ENCODE measurements around the gene RFC2. TPM values are rescaled to one million over a fixed set of nuclear protein-coding genes. Genes with fewer than 3 reads are reported as not detected.

The RFC2 gene
- total RNA-seq, 1 experiment from 2014 or later = 73.6 TPM

GRCh38 chr7:74258639-74259038 is 4.4 kb upstream of the RFC2 start:
- Histone ChIP-seq H2BK5ac (ENCODE audit: insufficient read length, low read length) (no peak overlapping the region), H2BK20ac (ENCODE audit: low read depth, low read length, poor library complexity, severe bottlenecking) (no peak overlapping the region), H3K27me3 (ENCODE audit: insufficient read depth, low read length) (no peaks in the 10 kb centered on the region), H2AFZ (ENCODE audit: low read length) (no peak overlapping the region), H3K14ac (ENCODE audit: insufficient read depth, low read length) (no peak overlapping the region), H3K79me2 (ENCODE audit: insufficient read depth, low read length) (no peaks in the 10 kb centered on the region; the same call in 1 of the 2 replicates), H3K4me2 (ENCODE audit: insufficient read depth, insufficient read length, low read length) (no peak overlapping the region), H3T11ph (ENCODE audit: low read length) (no peak overlapping the region), H4K8ac (replicated peaks; ENCODE audit: insufficient read length, low read depth, low read length) (no peak overlapping the region), H4K5ac (ENCODE audit: insufficient read length, low read depth, low read length) (no peak overlapping the region), H3K18ac (ENCODE audit: insufficient read length, low read depth, low read length) (no peak overlapping the region), H3K9me3 (ENCODE audit: control insufficient read depth, low read depth, low read length) (no peaks in the 10 kb centered on the region), H3K4ac (ENCODE audit: low read depth, low read length) (no peak overlapping the region), H3K23me2 (ENCODE audit: insufficient read length, low read depth, low read length, poor library complexity, severe bottlenecking) (peaks cover 7% of the 10 kb centered on the region), H2BK120ac (ENCODE audit: low read depth, low read length, poor library complexity, severe bottlenecking) (no peak overlapping the region), H4K20me1 (ENCODE audit: control insufficient read depth, insufficient read depth, insufficient read length) (no peaks in the 10 kb centered on the region), H2BK15ac (ENCODE audit: low read depth, low read length) (no peak overlapping the region), H3K79me1 (ENCODE audit: insufficient read depth, low read depth, low read length, poor library complexity, severe bottlenecking) (no peaks in the 10 kb centered on the region), H2BK12ac (ENCODE audit: insufficient read length, low read depth, low read length) (no peak overlapping the region), H2AK5ac (ENCODE audit: insufficient read length, low read length) (no peak overlapping the region), H3K4me1 (ENCODE audit: insufficient read depth, low read length) (no peaks in the 10 kb centered on the region; the same call in 1 of the 2 replicates), H4K91ac (ENCODE audit: insufficient read length, low read depth, low read length) (no peak overlapping the region), H3K9ac (ENCODE audit: extremely low read depth, insufficient read length, low read length) (no peak overlapping the region), H3K23ac (ENCODE audit: insufficient read length, low read depth, low read length) (no peak overlapping the region), H3K56ac (ENCODE audit: insufficient read length, low read depth, low read length) (no peak overlapping the region), H3K27ac (ENCODE audit: insufficient read length, low read depth, low read length) (no peak overlapping the region)
- no peak overlapping the region for H3K27ac Mint-ChIP-seq
- DNase-seq = no peak
- peaks cover 0 to 7% of the 10 kb centered on the region in 2 experiments; a peak in 2 of 4 replicates for H3K4me1 Mint-ChIP-seq
- no CpG with 5 or more reads among the region's 9 CpGs for WGBS (ENCODE audit: extremely low coverage, insufficient read length, low lambda C conversion rate)
- H3K4me3 Mint-ChIP-seq = no peak overlapping the region
- H3K36me3 Mint-ChIP-seq (ENCODE audit: insufficient read depth in 1 of 3, low read depth in 3 of 3) = peaks cover 0 to 2% (median 0%) of the 10 kb centered on the region in 3 experiments; a peak in 2 of 7 replicates
- no peak for TF ChIP-seq CTCF (conservative IDR thresholded peaks at IDR 0.05)
- H3K27me3 Mint-ChIP-seq (ENCODE audit: low read depth) = no peaks in the 10 kb centered on the region
- H3K9me3 Mint-ChIP-seq = no peaks in the 10 kb centered on the region

Measured in H9 (cell line).